GM12878 (cell line): ENCODE measurements around the gene GRB10. TPM values are rescaled to one million over a fixed set of nuclear protein-coding genes. Genes with fewer than 3 reads are reported as not detected.

Experiments
- ESRRA ChIP-seq: IDR thresholded peaks from 2 replicates; pipeline ENCODE4 v1.6.1; 2012; ENCODE audit warnings: mild to moderate bottlenecking, low read length, improper control_type of control experiment
- KAT2A ChIP-seq: conservative IDR thresholded peaks from 2 replicates; pipeline ENCODE4 v1.6.1; 2011; ENCODE audit warnings: low read depth, low read length; ENCODE audit not compliant: control insufficient read depth
- MTA3 ChIP-seq: IDR thresholded peaks from 2 replicates; pipeline ENCODE4 v1.6.1; 2012; ENCODE audit warnings: low read length, inconsistent platforms, borderline replicate concordance
- MYC ChIP-seq: IDR thresholded peaks from 2 replicates; pipeline ENCODE4 v1.6.1; 2011; ENCODE audit warnings: mild to moderate bottlenecking, low read length, moderate library complexity, inconsistent platforms; ENCODE audit not compliant: insufficient read depth, insufficient replicate concordance, insufficient read length, severe bottlenecking
- polyA plus RNA-seq, 11 experiments: library from polyadenylated mRNA; depleted of rRNA in 4 of 11; unstranded in 6 of 11; stranded (reverse) in 5 of 11; fragments of >200 nt; fragmentation: Nextera tagmentation in 4 of 11; fragmentation: Illumina TruSeq in 1 of 11; extraction: Ambion mirVana in 4 of 11; extraction: Trizol in 1 of 11; gene quantifications; 1 replicate in 1 of 11; 2 replicates in 10 of 11; pipeline versions ENCODE4 v1.2.1 to v1.2.3, GENCODE V29; 2011 to 2016; ENCODE audit warnings: inconsistent platforms in 2 of 11, missing spikeins in 2 of 11, low read depth in 1 of 11
- total RNA-seq, 4 experiments: library from RNA; depleted of rRNA in 3 of 4; stranded (reverse); fragments of >200 nt in 3 of 4; fragmentation: Illumina TruSeq in 1 of 4; extraction: Trizol in 1 of 4; gene quantifications; 2 replicates each; pipeline versions ENCODE4 v1.2.1 to v1.2.3, GENCODE V29; 2013 to 2021
- TF ChIP-seq, protein P1 (sequence below): IDR thresholded peaks from 2 replicates; pipeline ENCODE4 v1.6.1; 2012; ENCODE audit warnings: low read depth, low read length, improper control_type of control experiment
- TF ChIP-seq, protein P2 (sequence below): IDR thresholded peaks from 2 replicates; pipeline ENCODE4 v1.6.1; 2012; ENCODE audit warnings: improper control_type of control experiment, low read depth, low read length; ENCODE audit not compliant: insufficient replicate concordance

The GRB10 gene
- total and polyA plus RNA-seq, 10 of the 15 experiments (the other 5 are each of a cell fraction or from before 2014, with no cell fraction given) = 0.04 to 0.33 TPM; not detected in 8

DNA sequence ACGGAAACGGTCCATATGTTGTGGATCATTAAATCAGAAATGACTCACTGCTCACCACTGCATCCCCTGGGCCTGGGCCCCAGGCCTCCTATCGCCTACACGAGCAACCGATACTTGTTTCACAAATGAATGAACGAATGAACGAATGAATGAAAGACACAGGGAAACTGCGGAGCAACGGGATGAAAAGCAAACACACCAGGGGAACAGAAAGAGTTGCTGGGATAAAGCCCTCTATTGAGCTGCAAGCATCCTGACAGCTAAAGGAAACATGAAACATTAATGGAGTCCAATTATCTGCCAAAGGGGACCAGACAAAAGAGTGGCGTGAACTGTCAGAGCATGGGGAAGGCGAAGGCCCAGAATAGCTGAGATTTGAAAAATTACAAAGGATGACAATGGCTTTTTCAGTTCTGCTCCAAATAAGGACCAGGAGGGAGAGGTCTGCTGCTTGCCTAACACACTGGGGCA lies 92.1 kb downstream of the GRB10 start (continued):
- TF ChIP-seq, protein P1, sequence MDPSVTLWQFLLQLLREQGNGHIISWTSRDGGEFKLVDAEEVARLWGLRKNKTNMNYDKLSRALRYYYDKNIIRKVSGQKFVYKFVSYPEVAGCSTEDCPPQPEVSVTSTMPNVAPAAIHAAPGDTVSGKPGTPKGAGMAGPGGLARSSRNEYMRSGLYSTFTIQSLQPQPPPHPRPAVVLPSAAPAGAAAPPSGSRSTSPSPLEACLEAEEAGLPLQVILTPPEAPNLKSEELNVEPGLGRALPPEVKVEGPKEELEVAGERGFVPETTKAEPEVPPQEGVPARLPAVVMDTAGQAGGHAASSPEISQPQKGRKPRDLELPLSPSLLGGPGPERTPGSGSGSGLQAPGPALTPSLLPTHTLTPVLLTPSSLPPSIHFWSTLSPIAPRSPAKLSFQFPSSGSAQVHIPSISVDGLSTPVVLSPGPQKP = no peak
- TF ChIP-seq MTA3 (no peak), MYC (no peak), ESRRA (no peak), KAT2A (no peak)
- TF ChIP-seq, protein P2, sequence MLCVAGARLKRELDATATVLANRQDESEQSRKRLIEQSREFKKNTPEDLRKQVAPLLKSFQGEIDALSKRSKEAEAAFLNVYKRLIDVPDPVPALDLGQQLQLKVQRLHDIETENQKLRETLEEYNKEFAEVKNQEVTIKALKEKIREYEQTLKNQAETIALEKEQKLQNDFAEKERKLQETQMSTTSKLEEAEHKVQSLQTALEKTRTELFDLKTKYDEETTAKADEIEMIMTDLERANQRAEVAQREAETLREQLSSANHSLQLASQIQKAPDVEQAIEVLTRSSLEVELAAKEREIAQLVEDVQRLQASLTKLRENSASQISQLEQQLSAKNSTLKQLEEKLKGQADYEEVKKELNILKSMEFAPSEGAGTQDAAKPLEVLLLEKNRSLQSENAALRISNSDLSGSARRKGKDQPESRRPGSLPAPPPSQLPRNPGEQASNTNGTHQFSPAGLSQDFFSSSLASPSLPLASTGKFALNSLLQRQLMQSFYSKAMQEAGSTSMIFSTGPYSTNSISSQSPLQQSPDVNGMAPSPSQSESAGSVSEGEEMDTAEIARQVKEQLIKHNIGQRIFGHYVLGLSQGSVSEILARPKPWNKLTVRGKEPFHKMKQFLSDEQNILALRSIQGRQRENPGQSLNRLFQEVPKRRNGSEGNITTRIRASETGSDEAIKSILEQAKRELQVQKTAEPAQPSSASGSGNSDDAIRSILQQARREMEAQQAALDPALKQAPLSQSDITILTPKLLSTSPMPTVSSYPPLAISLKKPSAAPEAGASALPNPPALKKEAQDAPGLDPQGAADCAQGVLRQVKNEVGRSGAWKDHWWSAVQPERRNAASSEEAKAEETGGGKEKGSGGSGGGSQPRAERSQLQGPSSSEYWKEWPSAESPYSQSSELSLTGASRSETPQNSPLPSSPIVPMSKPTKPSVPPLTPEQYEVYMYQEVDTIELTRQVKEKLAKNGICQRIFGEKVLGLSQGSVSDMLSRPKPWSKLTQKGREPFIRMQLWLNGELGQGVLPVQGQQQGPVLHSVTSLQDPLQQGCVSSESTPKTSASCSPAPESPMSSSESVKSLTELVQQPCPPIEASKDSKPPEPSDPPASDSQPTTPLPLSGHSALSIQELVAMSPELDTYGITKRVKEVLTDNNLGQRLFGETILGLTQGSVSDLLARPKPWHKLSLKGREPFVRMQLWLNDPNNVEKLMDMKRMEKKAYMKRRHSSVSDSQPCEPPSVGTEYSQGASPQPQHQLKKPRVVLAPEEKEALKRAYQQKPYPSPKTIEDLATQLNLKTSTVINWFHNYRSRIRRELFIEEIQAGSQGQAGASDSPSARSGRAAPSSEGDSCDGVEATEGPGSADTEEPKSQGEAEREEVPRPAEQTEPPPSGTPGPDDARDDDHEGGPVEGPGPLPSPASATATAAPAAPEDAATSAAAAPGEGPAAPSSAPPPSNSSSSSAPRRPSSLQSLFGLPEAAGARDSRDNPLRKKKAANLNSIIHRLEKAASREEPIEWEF = no peak
